AG04450 (cell line): Measurements from ENCODE around the gene SOD1. TPM values are rescaled to one million over a fixed set of nuclear protein-coding genes. Genes with fewer than 3 reads are reported as not detected.

Experiments
- CTCF ChIA-PET: fragments of 300-600, 350-600 bp; formaldehyde crosslinking; extraction: SDS; loops from one replicate; lab custom pipeline; 2022; ENCODE audit warnings: antibody characterized with exemption, inconsistent platforms; lab: Charles Lee
- POLR2A ChIA-PET: fragments of 350-600 bp; formaldehyde crosslinking; extraction: SDS; loops from one replicate; lab custom pipeline; 2021; ENCODE audit warnings: antibody characterized with exemption, inconsistent platforms; lab: Yijun Ruan, JAX
- DNase-seq: peaks from one replicate; pipeline ENCODE4 v3.0.0-alpha.2; 2011; ENCODE audit warnings: low read depth, low spot score
- H3K27ac ChIP-seq: one replicate; pipeline ENCODE4 v1.5.1; 2012; ENCODE audit warnings: low read depth, low read length, control low read depth
- H3K27me3 ChIP-seq: one replicate; pipeline ENCODE4 v1.6.0; 2012; ENCODE audit warnings: low read length; ENCODE audit not compliant: control insufficient read depth, insufficient read depth
- H3K4me3 ChIP-seq: 2 replicates; pipeline ENCODE4 v1.5.1; 2011; ENCODE audit warnings: mild to moderate bottlenecking, low read depth, low read length, control low read depth
- H3K9me3 ChIP-seq: 2 replicates; pipeline ENCODE4 v1.5.1; 2012; ENCODE audit warnings: low read length; ENCODE audit not compliant: control insufficient read depth, insufficient read depth
- polyA plus RNA-seq: library from polyadenylated mRNA; depleted of rRNA; stranded (reverse); fragments of >200 nt; gene quantifications from 2 replicates; pipeline ENCODE4 v1.2.3, GENCODE V29; 2011
- TF ChIP-seq, protein P1 (sequence below): IDR thresholded peaks from 2 replicates; pipeline ENCODE4 v1.5.1; 2011; ENCODE audit warnings: low read depth, low read length, control low read depth, inconsistent platforms

The SOD1 gene
- polyA plus RNA-seq, 1 experiment: 433 TPM

DNA sequence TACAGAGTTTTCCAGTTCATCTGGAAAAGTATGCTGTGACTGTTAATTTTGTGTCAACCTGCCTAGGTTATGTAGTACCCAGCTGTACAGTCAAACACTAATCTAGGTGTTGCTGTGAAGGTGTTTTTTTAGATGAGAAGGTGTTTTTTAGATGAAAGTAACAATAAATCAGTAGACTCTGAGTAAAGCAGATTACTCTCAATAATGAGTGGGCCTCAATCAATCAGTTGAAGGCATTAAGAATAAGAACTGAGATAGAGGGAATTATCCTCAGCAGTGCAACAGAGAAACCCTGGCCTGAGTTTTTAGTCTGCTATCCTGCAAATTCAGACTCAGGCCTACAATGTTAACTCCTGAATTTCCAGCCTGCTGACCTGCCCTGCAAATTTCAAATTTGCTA lies 39.0 kb downstream of the SOD1 start:
- CTCF ChIA-PET: no interaction called here
- Histone ChIP-seq H3K4me3 (no peak overlapping the region), H3K27me3 (no peaks in the 10 kb centered on the region), H3K9me3 (no peaks in the 10 kb centered on the region), H3K27ac (no peak overlapping the region)
- no peak for DNase-seq
- TF ChIP-seq, protein P1, sequence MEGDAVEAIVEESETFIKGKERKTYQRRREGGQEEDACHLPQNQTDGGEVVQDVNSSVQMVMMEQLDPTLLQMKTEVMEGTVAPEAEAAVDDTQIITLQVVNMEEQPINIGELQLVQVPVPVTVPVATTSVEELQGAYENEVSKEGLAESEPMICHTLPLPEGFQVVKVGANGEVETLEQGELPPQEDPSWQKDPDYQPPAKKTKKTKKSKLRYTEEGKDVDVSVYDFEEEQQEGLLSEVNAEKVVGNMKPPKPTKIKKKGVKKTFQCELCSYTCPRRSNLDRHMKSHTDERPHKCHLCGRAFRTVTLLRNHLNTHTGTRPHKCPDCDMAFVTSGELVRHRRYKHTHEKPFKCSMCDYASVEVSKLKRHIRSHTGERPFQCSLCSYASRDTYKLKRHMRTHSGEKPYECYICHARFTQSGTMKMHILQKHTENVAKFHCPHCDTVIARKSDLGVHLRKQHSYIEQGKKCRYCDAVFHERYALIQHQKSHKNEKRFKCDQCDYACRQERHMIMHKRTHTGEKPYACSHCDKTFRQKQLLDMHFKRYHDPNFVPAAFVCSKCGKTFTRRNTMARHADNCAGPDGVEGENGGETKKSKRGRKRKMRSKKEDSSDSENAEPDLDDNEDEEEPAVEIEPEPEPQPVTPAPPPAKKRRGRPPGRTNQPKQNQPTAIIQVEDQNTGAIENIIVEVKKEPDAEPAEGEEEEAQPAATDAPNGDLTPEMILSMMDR: no peak
- POLR2A ChIA-PET: no interaction called here

DNA sequence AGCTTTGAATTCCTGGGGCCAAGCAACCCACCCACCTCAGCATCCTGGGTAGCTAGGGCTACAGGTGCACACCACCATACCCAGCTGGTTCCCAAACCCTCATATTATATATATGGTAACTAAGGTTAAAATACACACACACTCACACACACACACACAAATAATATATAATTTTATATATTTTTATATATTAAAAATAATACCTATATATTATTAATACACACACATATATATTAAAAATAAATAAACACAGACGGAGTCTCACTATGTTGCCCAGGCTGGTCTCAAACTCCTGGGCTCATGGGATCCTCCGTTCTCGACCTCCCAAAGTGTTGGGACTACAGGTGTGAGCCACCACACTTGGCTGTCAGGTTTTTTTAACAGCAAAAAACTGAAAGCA lies 40.5 kb downstream of the SOD1 start:
- ChIA-PET POLR2A (no interaction called here), CTCF (no interaction called here)
- TF ChIP-seq, protein P1: no peak

GRCh38 chr21:31706562-31706961 lies 47.1 kb downstream of the SOD1 start:
- no peaks in the 10 kb centered on the region for H3K9me3 ChIP-seq
- POLR2A ChIA-PET: no interaction called here
- no peak for DNase-seq
- TF ChIP-seq, protein P1: no peak
- H3K27me3 ChIP-seq: no peaks in the 10 kb centered on the region
- no peak overlapping the region for H3K27ac ChIP-seq
- no peak overlapping the region for H3K4me3 ChIP-seq
- CTCF ChIA-PET: no interaction called here

More for the DNA sequence above, 40.5 kb downstream of the SOD1 start:
- Histone ChIP-seq H3K4me3 (no peak overlapping the region), H3K27ac (no peak overlapping the region), H3K9me3 (no peaks in the 10 kb centered on the region), H3K27me3 (no peaks in the 10 kb centered on the region)
- no peak for DNase-seq

DNA sequence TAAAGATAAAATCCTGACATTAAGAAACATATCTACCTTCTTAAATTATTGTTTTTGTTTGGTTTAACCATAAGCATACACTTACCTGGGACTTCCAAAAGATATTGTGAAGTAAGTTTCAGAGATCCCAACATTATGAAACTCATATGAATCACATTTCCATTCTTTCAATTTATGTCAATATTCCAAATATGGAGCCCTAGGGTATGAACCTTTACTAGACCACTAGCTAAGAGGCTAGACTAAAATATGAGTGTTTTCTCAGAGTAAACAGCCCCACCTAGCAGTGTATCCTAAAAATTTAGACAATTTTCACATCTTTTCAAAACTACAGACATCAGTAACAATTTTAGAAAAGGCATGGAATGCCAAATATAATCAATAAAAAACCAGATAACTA lies 48.0 kb downstream of the SOD1 start:
- TF ChIP-seq, protein P1: no peak
- ChIA-PET CTCF (no interaction called here), POLR2A (no interaction called here)
- Histone ChIP-seq H3K4me3 (no peak overlapping the region), H3K27me3 (no peaks in the 10 kb centered on the region), H3K27ac (no peak overlapping the region), H3K9me3 (no peaks in the 10 kb centered on the region)
- DNase-seq: no peak

GRCh38 chr21:31708541-31708940 lies 49.0 kb downstream of the SOD1 start:
- ChIA-PET POLR2A (no interaction called here), CTCF (no interaction called here)
- Histone ChIP-seq H3K27me3 (no peaks in the 10 kb centered on the region), H3K27ac (no peak overlapping the region), H3K4me3 (no peak overlapping the region), H3K9me3 (no peaks in the 10 kb centered on the region)
- TF ChIP-seq, protein P1: no peak
- DNase-seq: no peak
